ENCODE data around the gene TLR10. TPM values are rescaled to one million over a fixed set of nuclear protein-coding genes. Genes with fewer than 3 reads are reported as not detected.
A peak's percentile ranks its signal among the peaks of the same experiment; 100 is the strongest.

Gene TLR10
- total and polyA plus RNA-seq, 2 donors (not counting 3 experiments of a cell fraction or from before 2014, with no cell fraction given): not detected

- no peak overlapping the region for H3K9ac ChIP-seq (replicated peaks; ENCODE audit: extremely low read depth, insufficient read depth, low read length)
- ChIA-PET POLR2A (no interaction called here), CTCF (no interaction called here)
- peak overlapping the region; percentile 5 for H2AFZ ChIP-seq (ENCODE audit: low read depth, low read length)
- FAIRE-seq: no peak
- peak; percentile 34 for DNase-seq (ENCODE audit: low read depth, low spot score)
- H3K36me3 ChIP-seq (ENCODE audit: control insufficient read depth in 2 of 2, extremely low read depth in 1 of 2, insufficient read depth in 2 of 2, low read length in 2 of 2): no peaks in the 10 kb centered on the region
- H3K9me3 ChIP-seq (replicated peaks; ENCODE audit: control insufficient read depth, insufficient read depth, low read length): no peaks in the 10 kb centered on the region
- H3K9me1 ChIP-seq (replicated peaks; ENCODE audit: control insufficient read depth, extremely low read depth, insufficient read depth, low read length): no peaks in the 10 kb centered on the region
- H3K4me3 ChIP-seq (replicated peaks in 1 of 3; ENCODE audit: insufficient read depth in 1 of 3, low read depth in 1 of 3, low read length in 3 of 3): no peak overlapping the region
- H3K79me2 ChIP-seq (ENCODE audit: control insufficient read depth, insufficient read depth, low read length): no peaks in the 10 kb centered on the region
- intact Hi-C loops (cut with micrococcal nuclease): loop anchor here (10.0 kb wide), 1 partner anchor 292 kb away; no protein-coding TSS in a partner anchor
- H3K4me2 ChIP-seq (ENCODE audit: insufficient read depth, low read length): no peak overlapping the region
- H3K27me3 ChIP-seq (ENCODE audit: control insufficient read depth in 2 of 2, insufficient read depth in 2 of 2, low read length in 2 of 2): peaks cover 0 to 1% of the 10 kb centered on the region in 2 experiments
- TF ChIP-seq MYC (IDR thresholded peaks at IDR 0.05; ENCODE audit: low read depth, low read length): no peak
- no peak for TF ChIP-seq MAX (IDR thresholded peaks at IDR 0.05; ENCODE audit: insufficient read depth, insufficient read length)
- no peak for TF ChIP-seq POLR2A (IDR thresholded peaks at IDR 0.05; ENCODE audit: low read depth, low read length)
- TF ChIP-seq JUN (IDR thresholded peaks at IDR 0.05; ENCODE audit: borderline replicate concordance, insufficient read depth, insufficient read length, low read depth): no peak
- no peak for TF ChIP-seq GATA2 (IDR thresholded peaks at IDR 0.05; ENCODE audit: insufficient read depth, insufficient read length, low read depth, low read length)
- TF ChIP-seq FOS (IDR thresholded peaks at IDR 0.05; ENCODE audit: borderline replicate concordance, insufficient read depth, low read length): no peak
- no peak for TF ChIP-seq CTCF (IDR thresholded peaks at IDR 0.05; ENCODE audit: extremely low read depth in 1 of 2, insufficient read depth in 1 of 2, low read depth in 1 of 2, low read length in 2 of 2)
- no peak for TF ChIP-seq EZH2 (IDR thresholded peaks at IDR 0.05; ENCODE audit: borderline replicate concordance, low read depth, low read length, severe bottlenecking)
- no peak for TF ChIP-seq POLR2AphosphoS5 (IDR thresholded peaks at IDR 0.05; ENCODE audit: insufficient read depth, low read depth, low read length)
- H4K20me1 ChIP-seq (replicated peaks; ENCODE audit: control insufficient read depth, extremely low read depth, insufficient read depth, low read length): no peaks in the 10 kb centered on the region
- H3K4me1 ChIP-seq (ENCODE audit: control insufficient read depth, extremely low read depth, insufficient read depth, low read length): peaks cover 7% of the 10 kb centered on the region
- dilution Hi-C loops (cut with MboI; ENCODE audit: extremely low pct_ligation_motif_present, low sequenced_read_pairs): no loop called here
- no TSS peak for BruUV-seq (replicated peaks)
- H3K27ac ChIP-seq (ENCODE audit: insufficient read depth, low read depth, low read length): no peak overlapping the region
Observed at GRCh38 chr4:38752941-38753806, 29.6 kb downstream of the TLR10 start.

All from endothelial cell of umbilical vein (primary cell).